Sigmoid colon (tissue), 4 donors: ENCODE measurements around the gene SATB2.

Experiments
- CTCF ChIP-seq, 4 experiments: fragments of 450-650 bp in 3 of 4; fragments of 200-600 bp in 1 of 4; IDR thresholded peaks; one replicate each; pipeline ENCODE4 v1.5.1; 2016 to 2019; ENCODE audit warnings: antibody characterized with exemption in 4 of 4, mild to moderate bottlenecking in 3 of 4, moderate library complexity in 2 of 4
- EP300 ChIP-seq, 4 donors: sonication (generic); formaldehyde crosslinking; IDR thresholded peaks; one replicate each; pipeline ENCODE4 v1.6.1; 2017; ENCODE audit warnings: antibody characterized with exemption in 4 of 4
- POLR2A ChIP-seq, 2 donors: fragments of 450-650 bp; IDR thresholded peaks; one replicate each; pipeline ENCODE4 v1.6.1; 2016; ENCODE audit warnings: antibody characterized with exemption in 2 of 2, mild to moderate bottlenecking in 2 of 2, moderate library complexity in 2 of 2
- POLR2AphosphoS5 ChIP-seq, 4 donors: sonication (generic); formaldehyde crosslinking; IDR thresholded peaks; one replicate each; pipeline ENCODE4 v1.6.1; 2017; ENCODE audit warnings: antibody characterized with exemption in 4 of 4

DNA sequence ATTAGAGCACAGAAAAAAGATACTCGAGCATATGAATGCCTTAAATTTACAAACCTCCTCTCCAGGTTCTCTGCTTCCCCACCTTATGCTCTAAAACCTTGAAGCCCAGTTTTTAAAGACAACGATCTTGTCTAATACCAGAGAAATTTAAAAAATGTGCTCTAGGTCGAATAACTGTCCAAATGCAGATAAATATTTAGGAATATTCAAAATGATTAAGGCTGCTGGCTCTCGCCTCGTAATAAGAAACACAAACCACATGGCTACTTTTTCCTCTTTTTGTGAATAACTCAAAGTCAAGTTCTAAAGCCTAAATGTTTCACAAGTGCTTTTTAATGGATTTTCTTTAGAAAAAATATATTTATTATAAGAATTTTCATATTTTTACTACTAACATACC lies 101.3 kb downstream of the SATB2 start:
- TF ChIP-seq POLR2A (IDR thresholded peaks at IDR 0.05) (no peak), CTCF (IDR thresholded peaks at IDR 0.05) (no peak), EP300 (IDR thresholded peaks at IDR 0.05) (no peak), POLR2AphosphoS5 (IDR thresholded peaks at IDR 0.05) (no peak)
